Panc1 (cell line): ENCODE measurements around the gene KIF3B.
"Not testable (repeated sequence)": the region's sequence is repeated elsewhere in the genome, so short reads cannot be mapped to it uniquely, and the experiment has no call there.

ENCODE experiments used
- CTCF ChIP-seq: fragments of 450-650 bp; IDR thresholded peaks from 2 replicates; pipeline ENCODE4 v1.5.1; 2017; ENCODE audit warnings: mild to moderate bottlenecking
- POLR2AphosphoS5 ChIP-seq: IDR thresholded peaks from 2 replicates; pipeline ENCODE4 v1.6.1; 2012; ENCODE audit warnings: mild to moderate bottlenecking, low read depth, low read length, moderate library complexity
- REST ChIP-seq, 2 experiments: IDR thresholded peaks; 2 replicates each; pipeline ENCODE4 v1.6.1; 2011 to 2012; ENCODE audit warnings: low read depth in 2 of 2, control low read depth in 1 of 2, low read length in 1 of 2, mild to moderate bottlenecking in 1 of 2, moderate library complexity in 1 of 2; ENCODE audit not compliant: insufficient read depth in 1 of 2
- SIN3A ChIP-seq: IDR thresholded peaks from 2 replicates; pipeline ENCODE4 v1.6.1; 2012; ENCODE audit warnings: low read depth, mild to moderate bottlenecking, low read length, moderate library complexity, borderline replicate concordance; ENCODE audit not compliant: insufficient read depth
- TCF7L2 ChIP-seq: IDR thresholded peaks from 2 replicates; pipeline ENCODE4 v1.6.1; 2011; ENCODE audit warnings: mild to moderate bottlenecking, low read depth, low read length, inconsistent platforms

GRCh38 chr20:32275163-32275562 is 2.3 kb upstream of the KIF3B start:
- TF ChIP-seq POLR2AphosphoS5; REST (IDR thresholded peaks at IDR 0.05; ENCODE audit: insufficient read depth in 1 of 2, low read depth in 2 of 2, low read length in 1 of 2); CTCF; SIN3A; TCF7L2: not testable (repeated sequence)
